NCI-H446 treated with DMSO at 0.1 percent for 48 hours (cell line): ENCODE results near the gene CCDC138.

ENCODE experiments used
- DNase-seq: peaks from one replicate; lab custom pipeline; 2025; lab: John Stamatoyannopoulos, UW

The CCDC138 gene

GRCh38 chr2:108919571-108920373 is 133.2 kb downstream of the CCDC138 start:
- DNase-seq: no peak

- DNase-seq: no peak
Observed at GRCh38 chr2:108920686-108921085, 134.1 kb downstream of the CCDC138 start.

GRCh38 chr2:108921096-108922030 is 134.8 kb downstream of the CCDC138 start:
- DNase-seq: no peak

- DNase-seq: peak; percentile 56
Observed at GRCh38 chr2:108922141-108922915, 135.8 kb downstream of the CCDC138 start.

- no peak for DNase-seq
Observed at GRCh38 chr2:108923019-108923700, 136.6 kb downstream of the CCDC138 start.

GRCh38 chr2:108923736-108924579 is 137.4 kb downstream of the CCDC138 start:
- no peak for DNase-seq

GRCh38 chr2:108924580-108925251 is 138.1 kb downstream of the CCDC138 start:
- DNase-seq: no peak

GRCh38 chr2:108925286-108925685 is 138.7 kb downstream of the CCDC138 start:
- DNase-seq: no peak

- DNase-seq: no peak
Observed at GRCh38 chr2:108925735-108926134, 139.2 kb downstream of the CCDC138 start.
